CD8-positive, alpha-beta memory T cell (primary cell): ENCODE measurements around the gene SLC2A10. TPM values are rescaled to one million over a fixed set of nuclear protein-coding genes. Genes with fewer than 3 reads are reported as not detected.

Experiments used
- CTCF ChIA-PET: fragments of 350-600 bp; sonication (Branson Sonifier 250); formaldehyde crosslinking; loops from one replicate; lab custom pipeline; 2021; ENCODE audit warnings: antibody characterized with exemption; lab: Charles Lee
- POLR2A ChIA-PET: fragments of 350-600 bp; sonication (Branson Sonifier 250); formaldehyde crosslinking; loops from one replicate; lab custom pipeline; 2021; ENCODE audit warnings: antibody characterized with exemption; lab: Charles Lee
- DNase-seq, 5 donors: peaks; one replicate each; pipeline versions ENCODE4 v3.0.0 to v3.0.0-alpha.2; 2020 to 2022; ENCODE audit warnings: mixed read lengths in 1 of 5
- H3K27ac ChIP-seq: one replicate; pipeline ENCODE4 v1.7.0; 2013; ENCODE audit warnings: low read depth, mild to moderate bottlenecking, low read length, moderate library complexity
- H3K27me3 ChIP-seq: 2 replicates; pipeline ENCODE4 v1.7.0; 2013; ENCODE audit warnings: low read length, mild to moderate bottlenecking; ENCODE audit not compliant: insufficient read depth, poor library complexity, severe bottlenecking
- H3K36me3 ChIP-seq: 2 replicates; pipeline ENCODE4 v1.7.0; 2013; ENCODE audit warnings: mild to moderate bottlenecking, low read length, moderate library complexity; ENCODE audit not compliant: insufficient read depth
- H3K4me1 ChIP-seq: 2 replicates; pipeline ENCODE4 v1.7.0; 2013; ENCODE audit warnings: mild to moderate bottlenecking, low read length, moderate library complexity; ENCODE audit not compliant: insufficient read depth
- H3K4me3 ChIP-seq: 2 replicates; pipeline ENCODE4 v1.7.0; 2013; ENCODE audit warnings: mild to moderate bottlenecking, low read length
- H3K9me3 ChIP-seq: 2 replicates; pipeline ENCODE4 v1.7.0; 2013; ENCODE audit warnings: mild to moderate bottlenecking, low read length
- H3K27ac Mint-ChIP-seq, 8 donors: one replicate each; pipeline ENCODE4 v1.8.0; 2020 to 2021; ENCODE audit warnings: mixed read lengths in 8 of 8, mild to moderate bottlenecking in 6 of 8, inconsistent platforms in 3 of 8, moderate library complexity in 3 of 8
- H3K27me3 Mint-ChIP-seq, 2 donors: one replicate each; pipeline ENCODE4 v1.8.0; 2020 to 2021; ENCODE audit warnings: mixed read lengths in 2 of 2, mild to moderate bottlenecking in 1 of 2, moderate library complexity in 1 of 2
- H3K36me3 Mint-ChIP-seq, 3 donors: one replicate each; pipeline ENCODE4 v1.8.0; 2020 to 2021; ENCODE audit warnings: mixed read lengths in 3 of 3, inconsistent platforms in 1 of 3, mild to moderate bottlenecking in 1 of 3
- H3K4me1 Mint-ChIP-seq, 3 donors: one replicate each; pipeline ENCODE4 v1.8.0; 2020 to 2021; ENCODE audit warnings: mixed read lengths in 3 of 3, inconsistent platforms in 1 of 3, mild to moderate bottlenecking in 1 of 3
- H3K4me3 Mint-ChIP-seq, 7 donors: one replicate each; pipeline ENCODE4 v1.8.0; 2020 to 2021; ENCODE audit warnings: mixed read lengths in 7 of 7, mild to moderate bottlenecking in 6 of 7, moderate library complexity in 4 of 7, inconsistent platforms in 2 of 7
- H3K9me3 Mint-ChIP-seq, 5 donors: one replicate each; pipeline ENCODE4 v1.8.0; 2020 to 2022; ENCODE audit warnings: mixed read lengths in 5 of 5, mild to moderate bottlenecking in 3 of 5, moderate library complexity in 2 of 5, inconsistent platforms in 1 of 5
- polyA plus RNA-seq: library from polyadenylated mRNA; unstranded; fragments of 300-500 nt; fragmentation: Illumina TruSeq; gene quantifications from one replicate; pipeline ENCODE4 v1.2.3, GENCODE V29; 2021
- total RNA-seq, 2 experiments: library from RNA; stranded (reverse); gene quantifications; one replicate each; pipeline ENCODE4 v1.2.3, GENCODE V29; 2021

Gene SLC2A10
- total and polyA plus RNA-seq, 3 experiments from 2014 or later, result 0.05 TPM; not detected in 2

DNA sequence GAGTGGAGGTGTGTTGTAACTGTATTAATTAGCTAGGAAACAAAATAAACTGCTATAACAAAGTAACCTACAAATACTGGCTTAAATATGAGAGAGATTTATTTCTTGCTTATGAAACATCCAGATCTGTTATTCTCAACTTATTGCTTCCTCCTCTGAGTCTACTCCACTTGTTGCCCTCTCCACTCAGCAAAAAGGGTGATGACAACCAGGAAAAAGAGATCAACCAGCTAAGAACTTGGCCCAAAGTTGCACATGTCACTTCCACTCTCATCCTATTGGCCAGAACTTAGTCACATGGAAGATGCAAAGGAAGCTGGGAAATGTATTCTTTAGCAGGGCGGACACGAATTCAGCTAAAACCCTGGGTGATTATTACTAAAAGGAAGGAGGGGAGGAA lies 15.0 kb upstream of the SLC2A10 start:
- Histone ChIP-seq H3K36me3 (no peaks in the 10 kb centered on the region), H3K4me3 (no peak overlapping the region), H3K27ac (no peak overlapping the region), H3K9me3 (no peaks in the 10 kb centered on the region), H3K4me1 (peaks cover 6% of the 10 kb centered on the region), H3K27me3 (no peaks in the 10 kb centered on the region)
- Mint-ChIP-seq H3K36me3 (peaks cover 0 to 5% (median 1%) of the 10 kb centered on the region in 3 donors), H3K4me1 (peaks cover 7 to 17% (median 14%) of the 10 kb centered on the region in 3 donors), H3K27me3 (peaks cover 7 to 22% of the 10 kb centered on the region in 2 donors), H3K27ac (no peak overlapping the region), H3K9me3 (peaks cover 0 to 3% (median 0%) of the 10 kb centered on the region in 5 donors), H3K4me3 (no peak overlapping the region)
- ChIA-PET CTCF (interaction anchor here (1.6 kb wide), 1 partner anchor 13 kb away, joined by 4 read pairs; no protein-coding TSS in a partner anchor), POLR2A (no interaction called here)
- DNase-seq, result peak in 1 of 5 donors; percentile 8

- H3K9me3 ChIP-seq, result no peaks in the 10 kb centered on the region
- CTCF ChIA-PET, result no interaction called here
- peaks cover 0 to 4% (median 1%) of the 10 kb centered on the region in 5 donors for H3K9me3 Mint-ChIP-seq
- no peak for DNase-seq
- H3K27me3 ChIP-seq, result no peaks in the 10 kb centered on the region
- no peaks in the 10 kb centered on the region for H3K36me3 ChIP-seq
- peaks cover 0 to 6% (median 5%) of the 10 kb centered on the region in 3 donors for H3K4me1 Mint-ChIP-seq
- H3K27ac Mint-ChIP-seq, result no peak overlapping the region
- POLR2A ChIA-PET, result no interaction called here
- H3K4me1 ChIP-seq, result no peaks in the 10 kb centered on the region
- no peak overlapping the region for H3K4me3 ChIP-seq
- no peak overlapping the region for H3K27ac ChIP-seq
- peaks cover 0 to 5% (median 0%) of the 10 kb centered on the region in 3 donors for H3K36me3 Mint-ChIP-seq
- H3K4me3 Mint-ChIP-seq, result no peak overlapping the region
- peaks cover 15 to 35% of the 10 kb centered on the region in 2 donors for H3K27me3 Mint-ChIP-seq
These were observed 13.6 kb upstream of the SLC2A10 start for GRCh38 chr20:46695892-46696291.

GRCh38 chr20:46696791-46697279 lies 12.6 kb upstream of the SLC2A10 start:
- POLR2A ChIA-PET, result no interaction called here
- H3K27ac Mint-ChIP-seq, result no peak overlapping the region
- no peak overlapping the region for H3K4me3 Mint-ChIP-seq
- Histone ChIP-seq H3K27ac (no peak overlapping the region), H3K9me3 (no peaks in the 10 kb centered on the region), H3K36me3 (no peaks in the 10 kb centered on the region), H3K4me3 (no peak overlapping the region), H3K4me1 (no peaks in the 10 kb centered on the region), H3K27me3 (no peaks in the 10 kb centered on the region)
- peaks cover 17 to 44% of the 10 kb centered on the region in 2 donors for H3K27me3 Mint-ChIP-seq
- peaks cover 0 to 5% (median 0%) of the 10 kb centered on the region in 3 donors for H3K36me3 Mint-ChIP-seq
- H3K4me1 Mint-ChIP-seq, result peaks cover 0 to 5% (median 4%) of the 10 kb centered on the region in 3 donors
- DNase-seq, result no peak
- H3K9me3 Mint-ChIP-seq, result peaks cover 0 to 4% (median 1%) of the 10 kb centered on the region in 5 donors
- CTCF ChIA-PET, result interaction anchor here (0.7 kb wide), 1 partner anchor 9 kb away, joined by 3 read pairs; no protein-coding TSS in a partner anchor

DNA sequence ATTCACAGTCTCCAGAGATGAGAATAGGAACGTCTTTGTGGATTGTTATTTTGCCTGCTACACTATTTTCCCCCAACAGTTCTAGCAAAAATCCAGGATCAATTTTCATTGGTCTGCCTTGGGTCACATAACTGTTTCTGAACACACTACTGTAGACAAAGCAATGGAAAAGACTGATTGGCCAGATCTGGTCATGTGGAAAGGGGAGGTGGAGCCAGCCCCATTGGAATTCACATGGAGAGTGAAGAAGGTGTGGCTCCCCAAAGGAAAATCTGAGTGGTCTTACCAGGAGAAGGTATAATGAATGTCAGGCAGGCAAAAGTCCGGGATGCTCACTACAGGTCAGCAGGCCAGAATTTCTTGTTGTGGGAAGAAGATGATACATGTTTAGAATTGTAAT lies 10.7 kb upstream of the SLC2A10 start:
- Histone ChIP-seq H3K4me1 (no peaks in the 10 kb centered on the region), H3K36me3 (no peaks in the 10 kb centered on the region), H3K4me3 (no peak overlapping the region), H3K27me3 (no peaks in the 10 kb centered on the region), H3K27ac (no peak overlapping the region), H3K9me3 (no peaks in the 10 kb centered on the region)
- POLR2A ChIA-PET, result no interaction called here
- Mint-ChIP-seq H3K27ac (peak overlapping the region in 1 of 8 donors; percentile 72), H3K4me3 (no peak overlapping the region), H3K27me3 (peaks cover 18 to 58% of the 10 kb centered on the region in 2 donors), H3K36me3 (peaks cover 0 to 5% (median 0%) of the 10 kb centered on the region in 3 donors), H3K9me3 (peaks cover 0 to 4% (median 1%) of the 10 kb centered on the region in 5 donors), H3K4me1 (peaks cover 0 to 5% (median 4%) of the 10 kb centered on the region in 3 donors)
- DNase-seq, result no peak
- CTCF ChIA-PET, result no interaction called here

- Mint-ChIP-seq H3K4me3 (no peak overlapping the region), H3K27me3 (peaks cover 23 to 67% of the 10 kb centered on the region in 2 donors), H3K27ac (no peak overlapping the region), H3K36me3 (peaks cover 0 to 5% (median 0%) of the 10 kb centered on the region in 3 donors), H3K4me1 (no peaks in the 10 kb centered on the region), H3K9me3 (peaks cover 0 to 4% (median 1%) of the 10 kb centered on the region in 5 donors)
- no peak overlapping the region for H3K4me3 ChIP-seq
- no peak for DNase-seq
- ChIA-PET POLR2A (no interaction called here), CTCF (no interaction called here)
- H3K9me3 ChIP-seq, result no peaks in the 10 kb centered on the region
- H3K36me3 ChIP-seq, result no peaks in the 10 kb centered on the region
- H3K27ac ChIP-seq, result no peak overlapping the region
- no peaks in the 10 kb centered on the region for H3K27me3 ChIP-seq
- no peaks in the 10 kb centered on the region for H3K4me1 ChIP-seq
These were observed 9.6 kb upstream of the SLC2A10 start for GRCh38 chr20:46699651-46700359.

- Histone ChIP-seq H3K27ac (no peak overlapping the region), H3K9me3 (no peaks in the 10 kb centered on the region), H3K4me1 (no peaks in the 10 kb centered on the region), H3K4me3 (no peak overlapping the region), H3K36me3 (no peaks in the 10 kb centered on the region), H3K27me3 (no peaks in the 10 kb centered on the region)
- Mint-ChIP-seq H3K9me3 (peaks cover 0 to 4% (median 1%) of the 10 kb centered on the region in 5 donors), H3K4me1 (no peaks in the 10 kb centered on the region), H3K4me3 (no peak overlapping the region), H3K27me3 (peaks cover 23 to 72% of the 10 kb centered on the region in 2 donors), H3K36me3 (peaks cover 0 to 5% (median 0%) of the 10 kb centered on the region in 3 donors), H3K27ac (no peak overlapping the region)
- DNase-seq, result no peak
- CTCF ChIA-PET, result no interaction called here
- POLR2A ChIA-PET, result no interaction called here
These were observed 9.0 kb upstream of the SLC2A10 start for GRCh38 chr20:46700481-46700880.

DNA sequence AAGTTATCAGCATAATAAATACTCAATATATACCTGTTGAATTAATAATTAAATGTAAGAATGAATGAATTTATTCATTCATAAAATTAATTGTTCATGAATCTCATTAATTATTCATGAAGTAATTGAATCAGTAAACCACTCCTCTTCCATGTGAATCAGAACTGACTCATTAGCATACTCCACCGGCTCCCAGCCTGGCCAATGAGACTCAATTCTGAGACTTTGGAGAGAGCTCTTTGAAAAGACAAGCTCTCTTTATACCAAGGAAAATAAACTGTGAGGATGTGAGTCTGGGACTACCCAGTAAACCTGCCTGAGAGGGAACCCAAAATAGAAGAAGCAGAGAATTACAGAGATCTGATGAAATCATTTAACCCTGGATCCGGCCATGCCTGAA lies 8.4 kb upstream of the SLC2A10 start:
- CTCF ChIA-PET, result no interaction called here
- H3K27ac Mint-ChIP-seq, result no peak overlapping the region

DNA sequence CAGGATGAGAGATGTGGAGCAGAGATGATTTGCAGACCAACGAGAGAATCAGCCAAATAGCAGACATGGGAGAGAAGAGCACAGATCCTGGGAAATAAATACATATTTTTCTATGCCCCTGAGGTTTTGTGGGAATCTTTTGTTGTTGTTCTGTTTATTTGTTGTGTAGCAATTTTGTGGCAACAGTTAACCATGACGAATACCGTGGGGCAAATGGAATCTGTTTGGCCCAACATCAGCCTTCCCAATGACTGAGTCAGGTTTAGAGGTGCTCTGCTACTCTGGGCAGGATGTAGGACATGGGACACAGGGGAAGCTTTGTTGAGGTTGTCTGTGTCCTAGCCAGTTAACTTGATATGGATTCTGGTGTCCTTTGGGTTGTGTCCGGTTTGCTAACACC lies 7.9 kb upstream of the SLC2A10 start:
- no peak overlapping the region for H3K27ac Mint-ChIP-seq
- CTCF ChIA-PET, result no interaction called here

More for the DNA sequence above, 8.4 kb upstream of the SLC2A10 start:
- POLR2A ChIA-PET, result no interaction called here
- Histone ChIP-seq H3K36me3 (no peaks in the 10 kb centered on the region), H3K27ac (no peak overlapping the region), H3K4me3 (no peak overlapping the region), H3K27me3 (no peaks in the 10 kb centered on the region), H3K4me1 (no peaks in the 10 kb centered on the region), H3K9me3 (no peaks in the 10 kb centered on the region)
- H3K36me3 Mint-ChIP-seq, result peaks cover 0 to 5% (median 0%) of the 10 kb centered on the region in 3 donors
- H3K27me3 Mint-ChIP-seq, result peaks cover 23 to 74% of the 10 kb centered on the region in 2 donors
- H3K4me1 Mint-ChIP-seq, result no peaks in the 10 kb centered on the region
- no peak overlapping the region for H3K4me3 Mint-ChIP-seq
- H3K9me3 Mint-ChIP-seq, result peaks cover 0 to 4% (median 2%) of the 10 kb centered on the region in 5 donors
- no peak for DNase-seq

More for the DNA sequence above, 7.9 kb upstream of the SLC2A10 start:
- Mint-ChIP-seq H3K27me3 (peaks cover 24 to 74% of the 10 kb centered on the region in 2 donors), H3K4me3 (no peak overlapping the region), H3K36me3 (peaks cover 0 to 5% (median 0%) of the 10 kb centered on the region in 3 donors), H3K4me1 (no peaks in the 10 kb centered on the region), H3K9me3 (peaks cover 3 to 8% (median 3%) of the 10 kb centered on the region in 5 donors)
- H3K27me3 ChIP-seq, result no peaks in the 10 kb centered on the region
- no peak overlapping the region for H3K27ac ChIP-seq
- no peak overlapping the region for H3K4me3 ChIP-seq
- no peak for DNase-seq
- POLR2A ChIA-PET, result no interaction called here
- H3K4me1 ChIP-seq, result no peaks in the 10 kb centered on the region
- no peaks in the 10 kb centered on the region for H3K36me3 ChIP-seq
- H3K9me3 ChIP-seq, result no peaks in the 10 kb centered on the region
